ENCODE data around the gene ADCY9. TPM values are rescaled to one million over a fixed set of nuclear protein-coding genes. Genes with fewer than 3 reads are reported as not detected.

Gene ADCY9
- total and polyA plus RNA-seq, 2 experiments from 2014 or later: 2.2 to 18.3 TPM

DNA sequence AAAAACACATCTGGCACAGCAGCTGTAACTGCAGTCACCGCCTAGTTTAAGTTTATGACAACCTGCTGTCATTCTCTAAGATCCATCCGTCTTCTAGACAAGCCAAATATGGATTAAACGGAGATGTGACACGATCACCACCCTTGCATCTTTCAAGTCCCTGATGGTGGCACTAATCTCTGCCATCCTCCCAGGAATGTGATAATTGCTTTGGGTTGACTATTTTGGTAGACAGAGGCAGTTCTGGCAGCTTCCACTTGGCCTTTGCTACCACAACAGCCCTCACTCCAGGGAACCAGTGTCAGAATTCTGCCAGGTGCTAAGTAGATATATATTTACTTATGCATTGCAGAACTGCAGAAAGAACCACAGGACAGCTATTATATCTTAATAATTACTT, 81.3 kb downstream of the ADCY9 start (continued):
- TF ChIP-seq REST (IDR thresholded peaks at IDR 0.05; ENCODE audit: unreplicated experiment): no peak
- no peak for TF ChIP-seq CREB1 (CRISPR knock-in tag; IDR thresholded peaks at IDR 0.05; ENCODE audit: low read depth)
- TF ChIP-seq STAT1 (IDR thresholded peaks at IDR 0.05; ENCODE audit: unreplicated experiment): no peak
- TF ChIP-seq EZH2 (IDR thresholded peaks at IDR 0.05; ENCODE audit: low read depth, unreplicated experiment): no peak
- TF ChIP-seq POLR2AphosphoS5 (IDR thresholded peaks at IDR 0.05; ENCODE audit: low read depth): no peak
- TF ChIP-seq CTCF (conservative IDR thresholded peaks at IDR 0.05; ENCODE audit: low read depth in 2 of 2): no peak

DNA sequence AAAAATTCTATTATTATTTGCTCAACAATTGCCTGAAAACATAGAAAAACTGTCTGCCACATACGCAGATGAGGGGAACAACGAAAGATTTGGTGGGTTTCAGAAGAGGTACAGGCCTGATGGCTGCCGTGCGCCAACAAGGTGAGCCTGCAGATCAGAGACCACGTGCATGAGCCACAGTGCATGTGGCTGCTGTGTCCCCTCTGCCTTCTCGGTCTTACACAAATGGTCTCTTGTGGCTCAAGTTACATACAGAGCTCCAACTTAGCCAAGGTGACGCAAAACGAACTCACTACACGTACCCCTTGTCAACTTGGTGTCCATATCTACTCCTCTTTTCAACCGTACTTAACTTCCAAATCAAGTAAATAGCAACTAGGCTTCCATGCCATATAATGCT, 82.3 kb downstream of the ADCY9 start:
- peaks cover 14% of the 10 kb centered on the region for H3K4me1 ChIP-seq (ENCODE audit: insufficient read depth)
- Mint-ChIP-seq H3K27ac (no peak overlapping the region), H3K36me3 (ENCODE audit: low read depth) (no peaks in the 10 kb centered on the region), H3K4me3 (no peak overlapping the region), H3K27me3 (ENCODE audit: insufficient read depth, low read depth, poor library complexity) (peaks cover 3% of the 10 kb centered on the region), H3K9me3 (no peaks in the 10 kb centered on the region; the same call in 2 of the 3 replicates), H3K4me1 (peaks cover 11% of the 10 kb centered on the region)
- peaks cover 7% of the 10 kb centered on the region; the same call in 1 of the 2 replicates for H3F3A ChIP-seq (replicated peaks; ENCODE audit: low read depth)
- ATAC-seq (no peak), DNase-seq (ENCODE audit: low spot score) (no peak)
- H3K9me2 ChIP-seq (ENCODE audit: insufficient read depth): no peaks in the 10 kb centered on the region
- no peaks in the 10 kb centered on the region for H3K36me3 ChIP-seq (ENCODE audit: insufficient read depth)
- no peak overlapping the region for H3K27ac ChIP-seq (ENCODE audit: low read depth)
- H2AFZ ChIP-seq: no peak overlapping the region
- no peaks in the 10 kb centered on the region for H3K27me3 ChIP-seq (ENCODE audit: insufficient read depth)
- H3K4me3 ChIP-seq: no peak overlapping the region
- H3K4me2 ChIP-seq: no peak overlapping the region
- H4K20me1 ChIP-seq (replicated peaks; ENCODE audit: insufficient read depth): no peaks in the 10 kb centered on the region
- no peaks in the 10 kb centered on the region for H3K79me2 ChIP-seq (replicated peaks; ENCODE audit: insufficient read depth)
- TF ChIP-seq ZNF114 (CRISPR knock-in tag; IDR thresholded peaks at IDR 0.05) (no peak), EZH2phosphoT487 (IDR thresholded peaks at IDR 0.05; ENCODE audit: unreplicated experiment) (no peak), EZH2 (IDR thresholded peaks at IDR 0.05; ENCODE audit: low read depth, unreplicated experiment) (no peak), JUNB (IDR thresholded peaks at IDR 0.05; ENCODE audit: unreplicated experiment) (no peak), REST (IDR thresholded peaks at IDR 0.05; ENCODE audit: unreplicated experiment) (no peak), STAT1 (IDR thresholded peaks at IDR 0.05; ENCODE audit: unreplicated experiment) (no peak)
- TF ChIP-seq, protein P1, sequence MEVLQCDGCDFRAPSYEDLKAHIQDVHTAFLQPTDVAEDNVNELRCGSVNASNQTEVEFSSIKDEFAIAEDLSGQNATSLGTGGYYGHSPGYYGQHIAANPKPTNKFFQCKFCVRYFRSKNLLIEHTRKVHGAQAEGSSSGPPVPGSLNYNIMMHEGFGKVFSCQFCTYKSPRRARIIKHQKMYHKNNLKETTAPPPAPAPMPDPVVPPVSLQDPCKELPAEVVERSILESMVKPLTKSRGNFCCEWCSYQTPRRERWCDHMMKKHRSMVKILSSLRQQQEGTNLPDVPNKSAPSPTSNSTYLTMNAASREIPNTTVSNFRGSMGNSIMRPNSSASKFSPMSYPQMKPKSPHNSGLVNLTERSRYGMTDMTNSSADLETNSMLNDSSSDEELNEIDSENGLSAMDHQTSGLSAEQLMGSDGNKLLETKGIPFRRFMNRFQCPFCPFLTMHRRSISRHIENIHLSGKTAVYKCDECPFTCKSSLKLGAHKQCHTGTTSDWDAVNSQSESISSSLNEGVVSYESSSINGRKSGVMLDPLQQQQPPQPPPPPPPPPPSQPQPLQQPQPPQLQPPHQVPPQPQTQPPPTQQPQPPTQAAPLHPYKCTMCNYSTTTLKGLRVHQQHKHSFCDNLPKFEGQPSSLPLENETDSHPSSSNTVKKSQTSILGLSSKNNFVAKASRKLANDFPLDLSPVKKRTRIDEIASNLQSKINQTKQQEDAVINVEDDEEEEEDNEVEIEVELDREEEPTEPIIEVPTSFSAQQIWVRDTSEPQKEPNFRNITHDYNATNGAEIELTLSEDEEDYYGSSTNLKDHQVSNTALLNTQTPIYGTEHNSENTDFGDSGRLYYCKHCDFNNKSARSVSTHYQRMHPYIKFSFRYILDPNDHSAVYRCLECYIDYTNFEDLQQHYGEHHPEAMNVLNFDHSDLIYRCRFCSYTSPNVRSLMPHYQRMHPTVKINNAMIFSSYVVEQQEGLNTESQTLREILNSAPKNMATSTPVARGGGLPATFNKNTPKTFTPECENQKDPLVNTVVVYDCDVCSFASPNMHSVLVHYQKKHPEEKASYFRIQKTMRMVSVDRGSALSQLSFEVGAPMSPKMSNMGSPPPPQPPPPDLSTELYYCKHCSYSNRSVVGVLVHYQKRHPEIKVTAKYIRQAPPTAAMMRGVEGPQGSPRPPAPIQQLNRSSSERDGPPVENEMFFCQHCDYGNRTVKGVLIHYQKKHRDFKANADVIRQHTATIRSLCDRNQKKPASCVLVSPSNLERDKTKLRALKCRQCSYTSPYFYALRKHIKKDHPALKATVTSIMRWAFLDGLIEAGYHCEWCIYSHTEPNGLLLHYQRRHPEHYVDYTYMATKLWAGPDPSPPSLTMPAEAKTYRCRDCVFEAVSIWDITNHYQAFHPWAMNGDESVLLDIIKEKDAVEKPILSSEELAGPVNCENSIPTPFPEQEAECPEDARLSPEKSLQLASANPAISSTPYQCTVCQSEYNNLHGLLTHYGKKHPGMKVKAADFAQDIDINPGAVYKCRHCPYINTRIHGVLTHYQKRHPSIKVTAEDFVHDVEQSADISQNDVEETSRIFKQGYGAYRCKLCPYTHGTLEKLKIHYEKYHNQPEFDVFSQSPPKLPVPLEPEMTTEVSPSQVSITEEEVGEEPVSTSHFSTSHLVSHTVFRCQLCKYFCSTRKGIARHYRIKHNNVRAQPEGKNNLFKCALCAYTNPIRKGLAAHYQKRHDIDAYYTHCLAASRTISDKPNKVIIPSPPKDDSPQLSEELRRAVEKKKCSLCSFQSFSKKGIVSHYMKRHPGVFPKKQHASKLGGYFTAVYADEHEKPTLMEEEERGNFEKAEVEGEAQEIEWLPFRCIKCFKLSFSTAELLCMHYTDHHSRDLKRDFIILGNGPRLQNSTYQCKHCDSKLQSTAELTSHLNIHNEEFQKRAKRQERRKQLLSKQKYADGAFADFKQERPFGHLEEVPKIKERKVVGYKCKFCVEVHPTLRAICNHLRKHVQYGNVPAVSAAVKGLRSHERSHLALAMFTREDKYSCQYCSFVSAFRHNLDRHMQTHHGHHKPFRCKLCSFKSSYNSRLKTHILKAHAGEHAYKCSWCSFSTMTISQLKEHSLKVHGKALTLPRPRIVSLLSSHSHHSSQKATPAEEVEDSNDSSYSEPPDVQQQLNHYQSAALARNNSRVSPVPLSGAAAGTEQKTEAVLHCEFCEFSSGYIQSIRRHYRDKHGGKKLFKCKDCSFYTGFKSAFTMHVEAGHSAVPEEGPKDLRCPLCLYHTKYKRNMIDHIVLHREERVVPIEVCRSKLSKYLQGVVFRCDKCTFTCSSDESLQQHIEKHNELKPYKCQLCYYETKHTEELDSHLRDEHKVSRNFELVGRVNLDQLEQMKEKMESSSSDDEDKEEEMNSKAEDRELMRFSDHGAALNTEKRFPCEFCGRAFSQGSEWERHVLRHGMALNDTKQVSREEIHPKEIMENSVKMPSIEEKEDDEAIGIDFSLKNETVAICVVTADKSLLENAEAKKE (CRISPR knock-in tag; IDR thresholded peaks at IDR 0.05): no peak

All from GM23338 (cell line).